NCI-H2029 treated with DMSO at 0.1 percent for 48 hours (cell line): ENCODE measurements around the gene NDN.
"Not testable (repeated sequence)": the region's sequence is repeated elsewhere in the genome, so short reads cannot be mapped to it uniquely, and the experiment has no call there.

Source experiments
- DNase-seq: peaks from one replicate; lab custom pipeline; 2025; lab: John Stamatoyannopoulos, UW

Gene NDN, protein sequence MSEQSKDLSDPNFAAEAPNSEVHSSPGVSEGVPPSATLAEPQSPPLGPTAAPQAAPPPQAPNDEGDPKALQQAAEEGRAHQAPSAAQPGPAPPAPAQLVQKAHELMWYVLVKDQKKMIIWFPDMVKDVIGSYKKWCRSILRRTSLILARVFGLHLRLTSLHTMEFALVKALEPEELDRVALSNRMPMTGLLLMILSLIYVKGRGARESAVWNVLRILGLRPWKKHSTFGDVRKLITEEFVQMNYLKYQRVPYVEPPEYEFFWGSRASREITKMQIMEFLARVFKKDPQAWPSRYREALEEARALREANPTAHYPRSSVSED

GRCh38 chr15:23687143-23687470 lies at the start of gene NDN:
NDN (minus strand) TSS chr15:23687305; CDS start chr15:23687217, 88 bp downstream.
- DNase-seq: no peak

DNA sequence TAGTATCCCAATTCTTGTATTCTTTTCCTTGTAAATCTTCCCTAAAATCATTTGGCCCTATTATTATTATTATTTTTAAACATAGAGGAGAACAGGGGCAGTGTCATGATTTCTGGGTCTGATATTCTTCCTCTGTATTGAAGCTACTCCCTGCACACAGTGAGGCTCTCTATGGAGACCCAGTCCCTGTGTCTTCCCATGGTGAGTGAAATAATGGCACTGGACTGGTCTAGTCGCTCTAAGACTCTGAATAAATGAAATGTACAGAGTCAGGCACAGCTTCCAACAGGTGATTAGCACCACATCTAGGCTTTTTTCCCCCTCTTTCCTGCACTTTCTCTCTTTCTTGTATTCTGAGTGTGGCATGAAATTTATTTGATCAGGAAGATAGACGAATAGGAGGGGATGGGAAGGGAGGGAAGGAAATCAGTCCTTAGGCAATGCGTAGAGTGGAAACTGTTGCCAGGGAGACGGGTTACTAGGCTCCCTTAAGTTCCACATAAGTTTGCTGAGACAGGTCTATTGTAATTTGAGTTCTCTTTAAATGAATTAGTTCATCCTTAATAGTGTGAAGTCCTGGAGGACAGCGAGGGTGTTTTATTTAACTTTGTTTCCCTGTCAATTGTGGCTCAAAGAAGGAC lies 49.0 kb upstream of the NDN start:
- no peak for DNase-seq

DNA sequence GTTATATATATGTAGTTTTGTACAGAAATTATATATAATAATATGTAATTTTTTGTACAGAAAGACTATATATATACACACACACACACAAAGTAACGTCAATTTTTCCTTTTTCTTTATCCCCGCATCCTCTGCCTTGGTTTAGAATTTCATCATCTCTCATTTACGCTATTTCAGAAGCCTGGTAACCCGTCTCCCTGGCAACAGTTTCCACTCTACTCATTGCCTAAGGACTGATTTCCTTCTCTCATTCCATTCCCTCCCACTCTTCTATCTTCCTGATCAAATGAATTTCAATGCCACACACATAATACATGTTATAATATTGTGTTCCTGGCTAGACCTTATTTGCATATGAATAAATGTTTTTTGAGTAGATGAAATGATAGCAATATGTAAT lies 47.8 kb upstream of the NDN start:
- DNase-seq: peak; percentile 12

DNA sequence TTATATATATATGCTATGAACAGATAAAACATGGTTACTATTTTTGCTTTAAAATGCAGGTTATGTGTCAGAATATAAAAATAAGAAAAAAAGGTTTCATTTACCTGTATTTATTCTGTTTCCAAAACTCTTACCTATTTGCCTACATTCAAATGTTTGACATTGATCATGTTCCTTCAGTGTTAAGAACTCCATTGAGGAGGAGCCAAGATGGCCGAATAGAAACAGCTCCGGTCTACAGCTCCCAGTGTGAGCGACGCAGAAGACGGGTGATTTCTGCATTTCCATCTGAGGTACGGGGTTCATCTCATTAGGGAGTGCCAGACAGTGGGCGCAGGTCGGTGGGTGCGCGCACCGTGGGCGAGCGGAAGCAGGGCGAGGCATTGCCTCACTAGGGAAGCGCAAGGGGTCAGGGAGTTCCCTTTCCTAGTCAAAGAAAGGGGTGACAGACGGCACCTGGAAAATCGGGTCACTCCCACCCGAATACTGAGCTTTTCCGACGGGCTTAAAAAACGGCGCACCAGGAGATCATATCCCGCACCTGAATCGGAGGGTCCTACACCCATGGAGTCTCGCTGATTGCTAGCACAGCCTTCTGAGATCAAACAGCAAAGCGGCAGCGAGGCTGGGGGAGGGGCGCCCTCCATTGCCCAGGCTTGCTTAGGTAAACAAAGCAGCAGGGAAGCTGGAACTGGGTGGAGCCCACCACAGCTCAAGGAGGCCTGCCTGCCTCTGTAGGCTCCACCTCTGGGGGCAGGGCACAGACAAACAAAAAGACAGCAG lies 27.0 kb upstream of the NDN start:
- DNase-seq: not testable (repeated sequence)

DNA sequence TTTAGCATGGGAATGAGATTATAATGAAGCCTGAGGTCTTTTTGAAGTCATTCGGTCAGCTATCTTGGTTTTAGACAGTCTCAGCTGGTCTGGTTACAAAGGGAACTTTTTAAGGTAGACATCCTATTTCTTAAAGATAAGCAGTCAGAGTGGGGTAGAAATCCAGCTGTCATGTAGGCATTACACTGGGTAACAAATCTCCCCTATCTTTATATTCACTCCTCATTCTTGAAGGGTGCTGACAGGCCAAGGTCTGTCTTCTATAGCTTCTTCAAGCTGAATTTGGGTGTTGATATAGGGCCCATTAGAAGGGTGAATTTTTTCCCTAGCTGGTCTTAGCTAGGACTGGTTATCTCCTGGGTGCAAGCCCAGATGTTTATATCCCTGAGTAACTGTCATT lies 21.2 kb upstream of the NDN start:
- no peak for DNase-seq

GRCh38 chr15:23695282-23695681 lies 8.2 kb upstream of the NDN start:
- DNase-seq: no peak

- DNase-seq: no peak
Observed at GRCh38 chr15:23694592-23694991, 7.5 kb upstream of the NDN start.

GRCh38 chr15:23690450-23690852 lies 3.3 kb upstream of the NDN start:
- no peak for DNase-seq

- no peak for DNase-seq
Observed at GRCh38 chr15:23690015-23690414, 2.9 kb upstream of the NDN start.

- DNase-seq: no peak
Observed at GRCh38 chr15:23686466-23687142, 501 bp downstream of the NDN start.

DNA sequence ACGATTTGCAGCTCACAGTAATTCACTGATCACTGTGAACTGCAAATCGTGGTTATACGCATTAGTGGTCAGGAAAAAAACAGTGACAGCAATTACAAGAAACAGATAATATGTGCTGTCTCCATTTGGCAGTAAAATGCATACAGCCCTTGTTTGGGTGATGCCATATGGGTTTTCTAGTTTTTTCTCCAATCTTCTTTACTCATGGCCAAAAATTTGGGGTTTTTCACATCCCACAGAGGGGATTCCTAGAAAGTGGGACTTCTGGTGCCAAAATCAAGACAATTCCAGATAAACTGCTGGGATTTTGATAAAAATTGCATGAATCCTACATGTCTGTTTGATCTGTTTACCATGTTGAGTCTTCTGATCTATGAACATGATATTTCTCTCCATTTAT lies 15.6 kb downstream of the NDN start:
- no peak for DNase-seq

GRCh38 chr15:23670970-23671369 lies 16.1 kb downstream of the NDN start:
- DNase-seq: no peak

- no peak for DNase-seq
Observed at GRCh38 chr15:23663232-23663631, 23.9 kb downstream of the NDN start.

- DNase-seq: no peak
Observed at GRCh38 chr15:23648920-23649515, 38.1 kb downstream of the NDN start.

DNA sequence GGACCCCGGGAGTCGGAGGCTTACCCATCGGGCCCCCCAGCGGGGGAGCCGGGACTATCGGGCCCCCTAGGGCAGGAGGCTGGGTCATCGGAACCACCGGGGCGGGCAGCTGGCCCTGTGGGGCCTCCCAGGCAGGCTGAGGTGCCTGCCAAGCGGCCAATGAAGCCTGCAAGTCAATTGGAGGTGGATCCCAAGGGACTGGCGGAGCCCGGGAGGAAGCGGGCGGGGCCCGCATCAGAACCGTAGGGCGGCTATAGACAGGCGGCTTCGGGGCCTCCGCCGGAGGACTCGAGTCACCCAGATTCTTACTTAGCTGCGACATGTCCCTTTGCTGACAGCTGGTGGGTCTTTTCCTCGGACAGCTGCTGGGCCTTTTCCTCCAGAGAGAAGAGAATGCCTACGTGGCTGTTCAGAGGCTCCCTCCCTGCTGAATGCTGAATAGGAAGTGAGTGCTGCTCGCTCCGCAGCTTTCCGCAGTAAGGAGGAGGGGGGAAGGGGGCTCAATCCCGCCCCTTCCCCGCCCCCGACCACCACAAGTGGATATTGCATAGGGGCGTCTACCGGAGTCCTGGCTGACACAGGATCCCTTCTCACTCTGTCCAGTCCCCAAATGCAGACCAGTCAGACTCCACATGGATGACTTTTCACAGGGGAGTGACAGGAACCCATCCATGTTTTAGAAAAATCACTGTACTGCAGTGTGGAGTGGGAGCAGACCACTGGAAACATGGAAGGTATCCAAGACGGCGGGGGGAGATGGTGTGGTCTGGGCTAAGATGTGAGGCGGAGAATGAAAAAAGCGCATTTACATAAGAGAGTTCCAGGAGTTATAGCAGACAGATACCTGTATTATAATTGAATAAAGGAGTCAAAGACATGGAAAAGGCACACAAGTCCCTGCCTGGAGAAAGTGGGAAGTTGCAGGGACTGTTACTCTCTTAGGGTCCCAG lies 39.4 kb downstream of the NDN start, which contains the start of gene MAGEL2:
Gene MAGEL2 (minus strand): TSS at position 447 of the 950 bp plus-strand sequence. CDS start 125 bp downstream, at position 322.
- DNase-seq: no peak

GRCh38 chr15:23647001-23647295 lies 40.2 kb downstream of the NDN start:
- DNase-seq: no peak

GRCh38 chr15:23646165-23647000 lies 40.7 kb downstream of the NDN start:
- DNase-seq: no peak

GRCh38 chr15:23645371-23646164 lies 41.5 kb downstream of the NDN start:
- no peak for DNase-seq

DNA sequence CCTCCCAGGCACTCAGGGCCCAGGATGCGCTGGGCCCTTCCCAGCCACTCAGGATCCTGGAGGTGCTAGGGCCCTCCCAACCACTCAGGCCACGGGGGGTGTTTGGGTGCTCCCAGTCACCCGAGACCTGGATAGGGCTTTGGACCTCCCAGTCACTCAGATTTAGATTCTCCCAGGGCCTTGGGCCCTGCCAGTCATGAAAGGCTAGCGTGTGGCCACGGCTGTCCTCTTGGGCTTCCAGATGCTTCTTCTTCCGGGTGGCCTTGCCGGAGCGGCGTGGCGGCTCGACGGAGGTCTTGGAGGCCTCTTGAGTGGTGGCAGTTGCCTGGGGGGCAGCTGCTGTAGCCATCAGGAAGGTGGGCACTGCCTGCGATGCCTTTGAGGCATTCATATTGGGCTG lies 42.3 kb downstream of the NDN start:
- DNase-seq: no peak
